Breast epithelium (tissue), 3 donors: ENCODE measurements around the gene EXO1.

Experiments used
- CTCF ChIP-seq, 3 donors: fragments of 450-650 bp; IDR thresholded peaks; one replicate each; pipeline ENCODE4 v1.5.1; 2016 to 2017; ENCODE audit warnings: antibody characterized with exemption in 3 of 3, mild to moderate bottlenecking in 3 of 3, moderate library complexity in 3 of 3
- POLR2AphosphoS5 ChIP-seq, 3 donors: sonication (generic); formaldehyde crosslinking; IDR thresholded peaks; one replicate each; pipeline ENCODE4 v1.6.1; 2017; ENCODE audit warnings: antibody characterized with exemption in 3 of 3

DNA sequence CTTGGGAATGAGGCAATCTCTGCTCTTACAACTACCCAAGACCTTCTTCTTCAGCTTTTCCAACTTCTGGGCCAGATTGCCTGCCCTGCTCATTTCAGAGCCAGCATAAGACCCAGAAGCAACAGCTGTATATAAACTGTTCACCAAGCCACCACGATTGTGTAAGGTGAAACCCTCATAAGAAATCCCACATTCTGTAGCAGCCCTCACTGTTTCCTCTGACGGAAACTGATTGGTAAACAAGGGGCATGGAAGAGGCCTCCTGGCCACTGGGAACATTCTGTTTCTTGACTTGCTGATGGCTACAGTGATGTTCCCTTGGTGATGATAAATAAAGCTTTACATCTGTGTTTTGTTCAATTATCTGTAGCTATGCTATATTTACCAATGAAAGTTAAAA is 39.7 kb upstream of the EXO1 start:
- TF ChIP-seq POLR2AphosphoS5 (IDR thresholded peaks at IDR 0.05), result no peak
- TF ChIP-seq CTCF (IDR thresholded peaks at IDR 0.05), result no peak
